Measurements from ENCODE around the gene CEACAM6.

DNA sequence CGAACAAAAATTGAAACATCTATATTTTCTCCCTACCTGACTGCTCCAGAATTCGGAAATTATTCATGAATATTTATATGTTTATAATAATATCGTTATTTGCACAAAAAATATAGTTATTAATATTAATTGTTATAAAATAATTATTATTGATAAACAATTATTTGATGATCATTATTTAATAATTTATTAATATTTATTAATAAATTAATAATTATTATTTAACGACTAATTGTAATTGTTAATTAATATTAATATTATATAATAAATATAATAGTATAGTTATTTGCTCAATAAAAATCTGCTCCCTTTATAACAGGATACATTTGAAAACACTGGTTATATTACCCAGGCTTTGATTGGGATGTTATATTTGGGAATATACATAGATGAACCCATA, 14.3 kb downstream of the CEACAM6 start:
- TF ChIP-seq, protein P1, sequence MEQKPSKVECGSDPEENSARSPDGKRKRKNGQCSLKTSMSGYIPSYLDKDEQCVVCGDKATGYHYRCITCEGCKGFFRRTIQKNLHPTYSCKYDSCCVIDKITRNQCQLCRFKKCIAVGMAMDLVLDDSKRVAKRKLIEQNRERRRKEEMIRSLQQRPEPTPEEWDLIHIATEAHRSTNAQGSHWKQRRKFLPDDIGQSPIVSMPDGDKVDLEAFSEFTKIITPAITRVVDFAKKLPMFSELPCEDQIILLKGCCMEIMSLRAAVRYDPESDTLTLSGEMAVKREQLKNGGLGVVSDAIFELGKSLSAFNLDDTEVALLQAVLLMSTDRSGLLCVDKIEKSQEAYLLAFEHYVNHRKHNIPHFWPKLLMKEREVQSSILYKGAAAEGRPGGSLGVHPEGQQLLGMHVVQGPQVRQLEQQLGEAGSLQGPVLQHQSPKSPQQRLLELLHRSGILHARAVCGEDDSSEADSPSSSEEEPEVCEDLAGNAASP (IDR thresholded peaks at IDR 0.05) = no peak
- TF ChIP-seq NR4A1 (CRISPR knock-in tag; IDR thresholded peaks at IDR 0.05) = no peak
- TF ChIP-seq NR4A1 (tag; IDR thresholded peaks at IDR 0.05) = no peak
- no peak for TF ChIP-seq HDAC2 (IDR thresholded peaks at IDR 0.05)
- no peak for TF ChIP-seq SRSF3 (IDR thresholded peaks at IDR 0.05; ENCODE audit: insufficient read depth, low read length)
- no peak for TF ChIP-seq ATF1 (CRISPR knock-in tag; IDR thresholded peaks at IDR 0.05)
- no peak for TF ChIP-seq ATF1 (tag; IDR thresholded peaks at IDR 0.05)
